Endothelial cell of umbilical vein (primary cell): Measurements from ENCODE around the gene FBXO38.

Source experiments
- TF ChIP-seq, protein P1 (sequence below), 2 donors: IDR thresholded peaks; 1 replicate in 1 of 2; 2 replicates in 1 of 2; pipeline ENCODE4 v1.5.1; 2011; ENCODE audit warnings: low read length in 2 of 2, mild to moderate bottlenecking in 2 of 2, moderate library complexity in 2 of 2, control low read depth in 1 of 2, inconsistent platforms in 1 of 2, low read depth in 1 of 2; ENCODE audit not compliant: insufficient read depth in 1 of 2; ENCODE audit errors: extremely low read depth in 1 of 2
- TF ChIP-seq, protein P2 (sequence below): IDR thresholded peaks from 2 replicates; pipeline ENCODE4 v1.6.1; 2011; ENCODE audit not compliant: insufficient read depth, insufficient read length

GRCh38 chr5:148382961-148383360 is 797 bp upstream of the FBXO38 start:
- TF ChIP-seq, protein P1, sequence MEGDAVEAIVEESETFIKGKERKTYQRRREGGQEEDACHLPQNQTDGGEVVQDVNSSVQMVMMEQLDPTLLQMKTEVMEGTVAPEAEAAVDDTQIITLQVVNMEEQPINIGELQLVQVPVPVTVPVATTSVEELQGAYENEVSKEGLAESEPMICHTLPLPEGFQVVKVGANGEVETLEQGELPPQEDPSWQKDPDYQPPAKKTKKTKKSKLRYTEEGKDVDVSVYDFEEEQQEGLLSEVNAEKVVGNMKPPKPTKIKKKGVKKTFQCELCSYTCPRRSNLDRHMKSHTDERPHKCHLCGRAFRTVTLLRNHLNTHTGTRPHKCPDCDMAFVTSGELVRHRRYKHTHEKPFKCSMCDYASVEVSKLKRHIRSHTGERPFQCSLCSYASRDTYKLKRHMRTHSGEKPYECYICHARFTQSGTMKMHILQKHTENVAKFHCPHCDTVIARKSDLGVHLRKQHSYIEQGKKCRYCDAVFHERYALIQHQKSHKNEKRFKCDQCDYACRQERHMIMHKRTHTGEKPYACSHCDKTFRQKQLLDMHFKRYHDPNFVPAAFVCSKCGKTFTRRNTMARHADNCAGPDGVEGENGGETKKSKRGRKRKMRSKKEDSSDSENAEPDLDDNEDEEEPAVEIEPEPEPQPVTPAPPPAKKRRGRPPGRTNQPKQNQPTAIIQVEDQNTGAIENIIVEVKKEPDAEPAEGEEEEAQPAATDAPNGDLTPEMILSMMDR (IDR thresholded peaks at IDR 0.05; ENCODE audit: extremely low read depth in 1 of 2, insufficient read depth in 1 of 2, low read depth in 1 of 2, low read length in 2 of 2) = no peak
- TF ChIP-seq, protein P2, sequence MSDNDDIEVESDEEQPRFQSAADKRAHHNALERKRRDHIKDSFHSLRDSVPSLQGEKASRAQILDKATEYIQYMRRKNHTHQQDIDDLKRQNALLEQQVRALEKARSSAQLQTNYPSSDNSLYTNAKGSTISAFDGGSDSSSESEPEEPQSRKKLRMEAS = no peak
